Eye (tissue), 1 donor: ENCODE results near the gene DBNL.

Experiments
- DNase-seq: peaks from one replicate; pipeline ENCODE4 v3.0.0-alpha.2; 2015

The DBNL gene

DNA sequence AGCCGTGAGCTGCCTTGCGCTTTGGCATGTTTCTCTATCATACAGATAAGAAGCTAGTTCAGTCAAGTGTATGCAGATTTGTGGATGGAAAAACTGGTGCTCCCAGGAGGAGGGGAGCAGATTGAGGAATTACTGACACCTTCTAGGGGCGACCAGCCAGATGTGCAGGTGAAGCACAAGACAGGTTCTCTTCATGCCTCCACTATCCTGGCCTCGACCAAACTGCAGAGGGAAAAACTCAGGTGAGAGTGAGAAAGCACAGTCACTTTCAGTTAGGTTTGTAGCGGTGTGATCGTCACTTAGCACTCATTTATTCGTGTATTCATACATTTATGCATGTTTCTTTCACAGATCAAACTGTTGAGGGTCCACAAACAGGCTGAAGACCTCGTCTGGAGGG lies 600 bp upstream of the DBNL start:
- no peak for DNase-seq

- DNase-seq: no peak
Observed at GRCh38 chr7:44045226-44046014, 918 bp downstream of the DBNL start.

DNA sequence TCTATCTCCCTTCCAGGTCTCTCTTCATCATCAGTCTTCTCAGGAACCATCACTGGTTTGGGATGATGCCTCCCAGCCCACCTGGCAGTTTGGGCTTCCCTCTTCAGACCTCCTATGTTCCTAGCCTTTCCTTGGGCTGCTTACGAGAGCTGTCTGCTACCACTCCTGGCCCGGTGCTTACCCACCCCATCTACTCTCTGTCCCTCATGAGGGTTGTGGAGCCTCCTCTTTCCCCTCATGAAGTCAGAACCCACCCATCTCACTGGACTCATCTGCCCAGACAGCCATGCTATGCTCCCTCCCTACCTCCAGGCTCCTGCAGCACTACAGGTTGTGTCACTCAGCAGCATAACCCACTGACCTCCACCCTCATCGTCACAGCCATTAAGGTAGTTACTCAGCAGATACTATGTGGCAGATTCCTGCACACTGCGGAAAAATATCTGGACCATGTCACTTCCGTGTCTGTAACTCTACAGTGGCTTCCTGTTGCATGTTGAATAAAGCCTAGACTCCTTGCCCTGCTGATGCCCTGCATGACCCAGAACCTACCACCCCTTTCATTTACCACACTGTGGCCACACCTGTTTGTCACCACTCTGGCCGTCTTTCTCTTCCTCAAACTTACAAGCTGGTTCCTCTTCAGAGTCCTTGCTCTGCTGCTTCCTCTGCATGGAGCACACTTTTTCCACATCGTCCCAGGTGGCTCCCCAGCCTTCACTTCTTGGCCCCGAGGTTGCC lies 2.0 kb downstream of the DBNL start:
- DNase-seq: no peak

GRCh38 chr7:44048031-44048795 lies 3.7 kb downstream of the DBNL start:
- DNase-seq: no peak

GRCh38 chr7:44050121-44050914 lies 5.8 kb downstream of the DBNL start:
- DNase-seq: no peak

GRCh38 chr7:44050915-44051560 lies 6.5 kb downstream of the DBNL start:
- DNase-seq: no peak

- DNase-seq: no peak
Observed at GRCh38 chr7:44051611-44052220, 7.2 kb downstream of the DBNL start.

GRCh38 chr7:44052771-44053365 lies 8.4 kb downstream of the DBNL start:
- DNase-seq: no peak

GRCh38 chr7:44056681-44057080 lies 12.2 kb downstream of the DBNL start:
- no peak for DNase-seq

- no peak for DNase-seq
Observed at GRCh38 chr7:44057181-44057848, 12.8 kb downstream of the DBNL start.

DNA sequence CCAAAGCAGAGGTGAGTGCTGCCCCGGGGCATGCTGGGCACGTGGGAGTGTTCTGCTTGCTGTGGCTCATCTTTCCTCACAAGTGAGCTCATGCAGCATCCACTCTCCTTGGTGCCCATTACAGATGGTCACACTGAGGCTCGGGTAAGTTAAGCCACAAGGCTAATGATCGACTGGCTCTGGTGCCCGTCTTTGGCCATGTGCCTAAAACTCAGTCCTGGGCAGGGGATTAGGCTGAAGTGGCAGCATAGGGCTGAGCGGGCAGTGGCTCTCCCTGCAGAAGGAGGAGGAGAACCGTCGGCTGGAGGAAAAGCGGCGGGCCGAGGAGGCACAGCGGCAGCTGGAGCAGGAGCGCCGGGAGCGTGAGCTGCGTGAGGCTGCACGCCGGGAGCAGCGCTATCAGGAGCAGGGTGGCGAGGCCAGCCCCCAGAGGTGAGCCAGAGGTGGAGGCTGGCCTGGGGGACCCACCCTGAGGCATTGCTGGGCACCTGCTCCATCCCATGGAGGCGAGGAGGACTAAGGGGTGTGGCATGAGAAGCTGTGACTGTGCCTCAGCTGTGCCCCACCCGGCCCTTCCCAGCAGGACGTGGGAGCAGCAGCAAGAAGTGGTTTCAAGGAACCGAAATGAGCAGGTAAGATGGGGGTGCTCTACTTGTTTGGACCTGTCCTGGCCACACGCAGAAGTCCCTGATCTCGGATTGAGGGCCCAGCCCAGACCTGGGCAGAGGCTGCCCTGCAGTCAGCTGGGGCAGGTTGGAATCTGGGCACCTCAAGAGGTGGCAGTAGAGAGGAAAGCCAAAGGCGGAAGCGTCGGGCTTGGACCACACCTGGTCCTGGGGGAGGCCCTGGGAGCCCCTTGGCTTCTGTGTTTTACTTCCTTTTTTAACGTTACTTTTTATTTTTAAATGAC lies 13.6 kb downstream of the DBNL start:
- no peak for DNase-seq

DNA sequence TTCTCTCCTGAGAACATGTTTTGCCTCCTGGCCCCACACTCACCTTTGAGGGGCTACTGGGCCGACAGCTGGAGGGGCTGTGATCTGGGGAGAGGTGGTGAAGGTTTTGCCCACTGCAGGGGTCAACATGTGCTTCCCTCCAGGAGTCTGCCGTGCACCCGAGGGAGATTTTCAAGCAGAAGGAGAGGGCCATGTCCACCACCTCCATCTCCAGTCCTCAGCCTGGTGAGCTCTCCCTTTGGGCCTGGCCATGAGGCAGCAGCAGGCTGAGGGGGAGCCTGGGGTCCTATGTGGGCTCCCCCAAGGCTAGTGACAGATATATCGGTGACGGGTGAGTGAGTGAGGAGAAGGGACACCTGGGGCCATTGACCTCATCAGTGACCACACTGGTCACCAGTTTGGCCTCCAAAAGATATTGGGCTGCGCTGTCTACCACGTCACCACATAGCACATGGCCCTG lies 14.3 kb downstream of the DBNL start:
- DNase-seq: no peak

- no peak for DNase-seq
Observed at GRCh38 chr7:44059219-44060090, 15.0 kb downstream of the DBNL start.

DNA sequence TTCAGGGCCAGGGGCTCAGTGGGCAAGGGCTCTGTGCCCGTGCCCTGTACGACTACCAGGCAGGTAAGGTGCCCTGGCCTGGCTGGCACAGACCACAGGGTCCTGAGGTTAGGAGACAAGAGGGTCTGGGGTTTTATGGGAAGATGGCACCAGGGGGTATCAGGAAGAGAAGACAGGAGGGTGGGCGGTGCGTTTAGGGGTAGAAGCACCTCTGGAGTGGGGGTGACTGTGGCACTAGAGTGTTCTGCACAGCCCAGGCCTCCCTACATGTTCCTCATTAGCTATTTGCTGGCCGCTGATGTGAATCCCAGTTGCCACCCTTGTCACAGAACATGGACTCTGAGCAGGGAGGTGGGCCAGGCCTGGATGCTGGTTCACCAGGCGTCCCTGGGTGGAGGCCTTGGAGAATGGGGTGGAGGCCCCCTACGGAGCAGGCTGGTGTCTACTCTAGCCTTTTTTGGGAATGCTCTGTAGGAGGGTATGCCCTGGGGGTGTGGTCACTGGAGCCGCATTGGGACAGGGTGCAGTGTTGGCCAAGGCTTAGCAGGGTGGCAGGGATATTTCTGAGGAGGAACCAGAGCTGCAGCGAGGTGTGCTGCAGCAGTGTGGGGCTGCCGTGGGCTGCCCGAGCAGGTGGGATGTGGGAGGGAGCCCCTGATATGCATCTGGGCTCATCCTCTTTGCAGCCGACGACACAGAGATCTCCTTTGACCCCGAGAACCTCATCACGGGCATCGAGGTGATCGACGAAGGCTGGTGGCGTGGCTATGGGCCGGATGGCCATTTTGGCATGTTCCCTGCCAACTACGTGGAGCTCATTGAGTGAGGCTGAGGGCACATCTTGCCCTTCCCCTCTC lies 15.8 kb downstream of the DBNL start:
- no peak for DNase-seq

DNA sequence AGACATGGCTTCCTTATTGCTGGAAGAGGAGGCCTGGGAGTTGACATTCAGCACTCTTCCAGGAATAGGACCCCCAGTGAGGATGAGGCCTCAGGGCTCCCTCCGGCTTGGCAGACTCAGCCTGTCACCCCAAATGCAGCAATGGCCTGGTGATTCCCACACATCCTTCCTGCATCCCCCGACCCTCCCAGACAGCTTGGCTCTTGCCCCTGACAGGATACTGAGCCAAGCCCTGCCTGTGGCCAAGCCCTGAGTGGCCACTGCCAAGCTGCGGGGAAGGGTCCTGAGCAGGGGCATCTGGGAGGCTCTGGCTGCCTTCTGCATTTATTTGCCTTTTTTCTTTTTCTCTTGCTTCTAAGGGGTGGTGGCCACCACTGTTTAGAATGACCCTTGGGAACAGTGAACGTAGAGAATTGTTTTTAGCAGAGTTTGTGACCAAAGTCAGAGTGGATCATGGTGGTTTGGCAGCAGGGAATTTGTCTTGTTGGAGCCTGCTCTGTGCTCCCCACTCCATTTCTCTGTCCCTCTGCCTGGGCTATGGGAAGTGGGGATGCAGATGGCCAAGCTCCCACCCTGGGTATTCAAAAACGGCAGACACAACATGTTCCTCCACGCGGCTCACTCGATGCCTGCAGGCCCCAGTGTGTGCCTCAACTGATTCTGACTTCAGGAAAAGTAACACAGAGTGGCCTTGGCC lies 16.6 kb downstream of the DBNL start:
- DNase-seq: no peak

DNA sequence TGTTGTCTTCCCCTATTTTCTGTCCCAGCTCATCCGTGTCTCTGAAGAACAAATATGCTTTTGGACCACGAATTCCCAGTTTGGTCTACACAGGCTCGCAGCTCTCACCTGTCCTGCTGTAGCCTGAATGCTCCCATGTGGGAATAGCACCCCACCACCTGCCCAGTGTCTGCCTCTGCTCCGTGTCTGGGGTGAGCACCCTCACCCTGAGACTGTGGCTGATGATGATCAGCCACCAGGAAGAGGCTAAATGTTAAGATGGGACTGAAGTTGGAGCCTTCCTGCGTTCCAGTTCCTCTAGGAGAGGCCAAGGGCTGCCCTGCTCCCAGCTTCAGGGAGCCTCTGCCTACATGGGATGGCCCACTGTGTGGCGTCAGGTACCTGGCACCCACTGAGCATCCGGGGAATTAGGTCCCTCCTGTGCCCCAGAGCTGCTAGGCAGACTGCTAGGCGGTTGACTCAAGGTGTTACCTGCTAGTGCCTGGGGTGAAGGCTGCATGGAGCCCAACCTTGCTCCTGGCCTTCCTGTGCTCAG lies 17.2 kb downstream of the DBNL start:
- DNase-seq: no peak
